ENCODE data around the gene LOC128125822.

The LOC128125822 gene

GRCh38 chr6:63538550-63538949, 33.7 kb upstream of the LOC128125822 start:
- H3K4me3 ChIP-seq (ENCODE audit: low read length), result no peak overlapping the region
- no peaks in the 10 kb centered on the region for H4K20me1 ChIP-seq (ENCODE audit: low read length)
- BruUV-seq (replicated peaks), result no TSS peak
- H3K9me2 ChIP-seq (replicated peaks; ENCODE audit: low read length), result no peaks in the 10 kb centered on the region
- no peak overlapping the region for H3K4me2 ChIP-seq (ENCODE audit: low read length)
- DNase-seq, result no peak
- no peak for ATAC-seq
- no peak for TF ChIP-seq EZH2phosphoT487 (IDR thresholded peaks at IDR 0.05; ENCODE audit: borderline replicate concordance, low read length)
- no peak overlapping the region for H3K27ac ChIP-seq (ENCODE audit: low read length)
- H3K27me3 ChIP-seq (ENCODE audit: low read length), result no peaks in the 10 kb centered on the region
- H3K36me3 ChIP-seq (ENCODE audit: low read depth, low read length), result no peaks in the 10 kb centered on the region
- CTCF ChIA-PET, result no interaction called here
- H2AFZ ChIP-seq (ENCODE audit: low read length), result no peak overlapping the region
- POLR2A ChIA-PET (ENCODE audit: unreplicated experiment), result no interaction called here
- no peak overlapping the region for H3K9ac ChIP-seq (ENCODE audit: low read length)
- no peaks in the 10 kb centered on the region for H3F3A ChIP-seq (ENCODE audit: low read length, unreplicated experiment)
- intact Hi-C loops (cut with micrococcal nuclease), result no loop called here
- H3K9me3 ChIP-seq (ENCODE audit: low read length), result no peaks in the 10 kb centered on the region
- no peaks in the 10 kb centered on the region for H3K79me2 ChIP-seq (ENCODE audit: low read length)
- H3K4me1 ChIP-seq (ENCODE audit: insufficient read depth, low read length), result no peaks in the 10 kb centered on the region

GRCh38 chr6:63543001-63543400, 29.3 kb upstream of the LOC128125822 start:
- Histone ChIP-seq H3K4me1 (ENCODE audit: insufficient read depth, low read length) (no peaks in the 10 kb centered on the region), H3K27ac (ENCODE audit: low read length) (no peak overlapping the region), H3K79me2 (ENCODE audit: low read length) (no peaks in the 10 kb centered on the region), H4K20me1 (ENCODE audit: low read length) (no peaks in the 10 kb centered on the region), H3K36me3 (ENCODE audit: low read depth, low read length) (no peaks in the 10 kb centered on the region), H3K4me2 (ENCODE audit: low read length) (no peak overlapping the region), H3K4me3 (ENCODE audit: low read length) (no peak overlapping the region), H3F3A (ENCODE audit: low read length, unreplicated experiment) (no peaks in the 10 kb centered on the region), H3K9me2 (replicated peaks; ENCODE audit: low read length) (no peaks in the 10 kb centered on the region), H3K9me3 (ENCODE audit: low read length) (no peaks in the 10 kb centered on the region), H3K27me3 (ENCODE audit: low read length) (no peaks in the 10 kb centered on the region), H3K9ac (ENCODE audit: low read length) (no peak overlapping the region), H2AFZ (ENCODE audit: low read length) (no peak overlapping the region)
- intact Hi-C loops (cut with micrococcal nuclease), result no loop called here
- ATAC-seq (no peak), DNase-seq (no peak)
- BruUV-seq (replicated peaks), result no TSS peak
- POLR2A ChIA-PET (ENCODE audit: unreplicated experiment), result no interaction called here
- no peak for TF ChIP-seq CTCF (conservative IDR thresholded peaks at IDR 0.05; ENCODE audit: low read depth, low read length)
- no peak for TF ChIP-seq EZH2phosphoT487 (IDR thresholded peaks at IDR 0.05; ENCODE audit: borderline replicate concordance, low read length)
- no peak for TF ChIP-seq EZH2 (IDR thresholded peaks at IDR 0.05; ENCODE audit: low read length, unreplicated experiment)
- CTCF ChIA-PET, result no interaction called here

- no peaks in the 10 kb centered on the region for H4K20me1 ChIP-seq (ENCODE audit: low read length)
- ATAC-seq (no peak), DNase-seq (no peak)
- H3K27ac ChIP-seq (ENCODE audit: low read length), result no peak overlapping the region
- no peaks in the 10 kb centered on the region for H3K4me1 ChIP-seq (ENCODE audit: insufficient read depth, low read length)
- H3K4me2 ChIP-seq (ENCODE audit: low read length), result no peak overlapping the region
- no peak overlapping the region for H3K4me3 ChIP-seq (ENCODE audit: low read length)
- no peaks in the 10 kb centered on the region for H3K9me3 ChIP-seq (ENCODE audit: low read length)
- TF ChIP-seq EZH2 (IDR thresholded peaks at IDR 0.05; ENCODE audit: low read length, unreplicated experiment) (no peak), EZH2phosphoT487 (IDR thresholded peaks at IDR 0.05; ENCODE audit: borderline replicate concordance, low read length) (no peak), CTCF (conservative IDR thresholded peaks at IDR 0.05; ENCODE audit: low read depth, low read length) (no peak)
- H3K79me2 ChIP-seq (ENCODE audit: low read length), result no peaks in the 10 kb centered on the region
- no TSS peak for BruUV-seq (replicated peaks)
- ChIA-PET POLR2A (ENCODE audit: unreplicated experiment) (no interaction called here), CTCF (no interaction called here)
- no peak overlapping the region for H2AFZ ChIP-seq (ENCODE audit: low read length)
- no peaks in the 10 kb centered on the region for H3K36me3 ChIP-seq (ENCODE audit: low read depth, low read length)
- H3K27me3 ChIP-seq (ENCODE audit: low read length), result no peaks in the 10 kb centered on the region
- no peak overlapping the region for H3K9ac ChIP-seq (ENCODE audit: low read length)
- no peaks in the 10 kb centered on the region for H3F3A ChIP-seq (ENCODE audit: low read length, unreplicated experiment)
- H3K9me2 ChIP-seq (replicated peaks; ENCODE audit: low read length), result no peaks in the 10 kb centered on the region
- intact Hi-C loops (cut with micrococcal nuclease), result no loop called here
These were observed 28.3 kb upstream of the LOC128125822 start for GRCh38 chr6:63543982-63544381.

All from PC-3 (cell line).